ENCODE data around the gene ADAP1.

GRCh38 chr7:915291-916218, 38.9 kb downstream of the ADAP1 start:
- no peak for TF ChIP-seq CTCF (IDR thresholded peaks at IDR 0.05; ENCODE audit: insufficient read depth, low read length, poor library complexity, severe bottlenecking)
- no peak for TF ChIP-seq EZH2phosphoT487 (conservative IDR thresholded peaks at IDR 0.05; ENCODE audit: low read length)
